ENCODE data around the gene POGLUT3.

POGLUT3 gene

DNA sequence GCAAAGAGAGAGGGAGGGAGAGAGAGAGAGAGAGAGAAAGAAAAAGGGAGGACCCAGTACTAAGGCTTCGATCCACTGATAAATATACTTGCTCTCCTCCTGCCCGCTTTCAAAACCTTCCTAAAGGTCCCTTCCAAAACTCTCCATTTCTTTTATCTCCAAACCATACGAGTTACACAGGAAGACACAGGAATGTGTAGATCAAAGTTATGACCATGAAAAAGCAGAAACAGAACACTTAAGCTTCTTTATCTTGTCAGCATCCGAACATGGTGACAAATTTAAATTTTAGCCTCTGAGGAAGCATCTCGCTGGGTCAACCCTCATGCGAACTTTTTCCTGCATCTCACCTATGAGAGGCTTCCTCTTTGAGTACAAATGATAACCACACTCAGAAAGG is 29.2 kb upstream of the POGLUT3 start:
- TF ChIP-seq ISL1 (CRISPR knock-in tag; IDR thresholded peaks at IDR 0.05), result no peak
- ATAC-seq, result no peak

DNA sequence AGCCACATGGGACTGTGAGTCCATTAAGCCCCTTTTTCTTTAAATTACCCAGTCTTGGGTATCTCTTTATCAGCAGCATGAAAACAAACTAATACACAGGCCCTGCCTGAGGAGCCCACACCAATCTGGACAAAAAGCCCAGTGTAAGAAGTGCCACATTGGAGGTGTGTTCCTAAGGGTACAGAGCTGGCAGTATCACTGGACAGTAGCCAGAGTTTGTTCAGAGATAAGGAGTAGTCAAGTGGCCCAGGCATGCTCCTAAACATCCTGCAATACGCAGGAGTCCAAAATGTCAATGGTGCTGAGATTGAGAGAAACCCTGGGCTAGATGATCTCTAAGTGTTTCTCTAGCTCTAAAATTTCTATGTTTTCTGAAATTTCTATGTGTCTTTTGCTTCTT is 27.0 kb upstream of the POGLUT3 start:
- TF ChIP-seq ZFP3 (CRISPR knock-in tag; IDR thresholded peaks at IDR 0.05) (no peak), ISL1 (CRISPR knock-in tag; IDR thresholded peaks at IDR 0.05) (no peak), PPARA (CRISPR knock-in tag; IDR thresholded peaks at IDR 0.05; ENCODE audit: borderline replicate concordance) (no peak), ZNF70 (CRISPR knock-in tag; IDR thresholded peaks at IDR 0.05) (no peak)
- TF ChIP-seq, protein P1, sequence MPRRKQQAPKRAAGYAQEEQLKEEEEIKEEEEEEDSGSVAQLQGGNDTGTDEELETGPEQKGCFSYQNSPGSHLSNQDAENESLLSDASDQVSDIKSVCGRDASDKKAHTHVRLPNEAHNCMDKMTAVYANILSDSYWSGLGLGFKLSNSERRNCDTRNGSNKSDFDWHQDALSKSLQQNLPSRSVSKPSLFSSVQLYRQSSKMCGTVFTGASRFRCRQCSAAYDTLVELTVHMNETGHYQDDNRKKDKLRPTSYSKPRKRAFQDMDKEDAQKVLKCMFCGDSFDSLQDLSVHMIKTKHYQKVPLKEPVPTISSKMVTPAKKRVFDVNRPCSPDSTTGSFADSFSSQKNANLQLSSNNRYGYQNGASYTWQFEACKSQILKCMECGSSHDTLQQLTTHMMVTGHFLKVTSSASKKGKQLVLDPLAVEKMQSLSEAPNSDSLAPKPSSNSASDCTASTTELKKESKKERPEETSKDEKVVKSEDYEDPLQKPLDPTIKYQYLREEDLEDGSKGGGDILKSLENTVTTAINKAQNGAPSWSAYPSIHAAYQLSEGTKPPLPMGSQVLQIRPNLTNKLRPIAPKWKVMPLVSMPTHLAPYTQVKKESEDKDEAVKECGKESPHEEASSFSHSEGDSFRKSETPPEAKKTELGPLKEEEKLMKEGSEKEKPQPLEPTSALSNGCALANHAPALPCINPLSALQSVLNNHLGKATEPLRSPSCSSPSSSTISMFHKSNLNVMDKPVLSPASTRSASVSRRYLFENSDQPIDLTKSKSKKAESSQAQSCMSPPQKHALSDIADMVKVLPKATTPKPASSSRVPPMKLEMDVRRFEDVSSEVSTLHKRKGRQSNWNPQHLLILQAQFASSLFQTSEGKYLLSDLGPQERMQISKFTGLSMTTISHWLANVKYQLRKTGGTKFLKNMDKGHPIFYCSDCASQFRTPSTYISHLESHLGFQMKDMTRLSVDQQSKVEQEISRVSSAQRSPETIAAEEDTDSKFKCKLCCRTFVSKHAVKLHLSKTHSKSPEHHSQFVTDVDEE (CRISPR knock-in tag; IDR thresholded peaks at IDR 0.05), result no peak
- TF ChIP-seq, protein P2, sequence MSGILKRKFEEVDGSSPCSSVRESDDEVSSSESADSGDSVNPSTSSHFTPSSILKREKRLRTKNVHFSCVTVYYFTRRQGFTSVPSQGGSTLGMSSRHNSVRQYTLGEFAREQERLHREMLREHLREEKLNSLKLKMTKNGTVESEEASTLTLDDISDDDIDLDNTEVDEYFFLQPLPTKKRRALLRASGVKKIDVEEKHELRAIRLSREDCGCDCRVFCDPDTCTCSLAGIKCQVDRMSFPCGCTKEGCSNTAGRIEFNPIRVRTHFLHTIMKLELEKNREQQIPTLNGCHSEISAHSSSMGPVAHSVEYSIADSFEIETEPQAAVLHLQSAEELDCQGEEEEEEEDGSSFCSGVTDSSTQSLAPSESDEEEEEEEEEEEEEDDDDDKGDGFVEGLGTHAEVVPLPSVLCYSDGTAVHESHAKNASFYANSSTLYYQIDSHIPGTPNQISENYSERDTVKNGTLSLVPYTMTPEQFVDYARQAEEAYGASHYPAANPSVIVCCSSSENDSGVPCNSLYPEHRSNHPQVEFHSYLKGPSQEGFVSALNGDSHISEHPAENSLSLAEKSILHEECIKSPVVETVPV (CRISPR knock-in tag; IDR thresholded peaks at IDR 0.05), result no peak
- TF ChIP-seq, protein P3, sequence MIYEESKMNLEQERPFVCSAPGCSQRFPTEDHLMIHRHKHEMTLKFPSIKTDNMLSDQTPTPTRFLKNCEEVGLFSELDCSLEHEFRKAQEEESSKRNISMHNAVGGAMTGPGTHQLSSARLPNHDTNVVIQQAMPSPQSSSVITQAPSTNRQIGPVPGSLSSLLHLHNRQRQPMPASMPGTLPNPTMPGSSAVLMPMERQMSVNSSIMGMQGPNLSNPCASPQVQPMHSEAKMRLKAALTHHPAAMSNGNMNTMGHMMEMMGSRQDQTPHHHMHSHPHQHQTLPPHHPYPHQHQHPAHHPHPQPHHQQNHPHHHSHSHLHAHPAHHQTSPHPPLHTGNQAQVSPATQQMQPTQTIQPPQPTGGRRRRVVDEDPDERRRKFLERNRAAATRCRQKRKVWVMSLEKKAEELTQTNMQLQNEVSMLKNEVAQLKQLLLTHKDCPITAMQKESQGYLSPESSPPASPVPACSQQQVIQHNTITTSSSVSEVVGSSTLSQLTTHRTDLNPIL (CRISPR knock-in tag; IDR thresholded peaks at IDR 0.05; ENCODE audit: low read depth), result no peak
- ATAC-seq, result no peak

DNA sequence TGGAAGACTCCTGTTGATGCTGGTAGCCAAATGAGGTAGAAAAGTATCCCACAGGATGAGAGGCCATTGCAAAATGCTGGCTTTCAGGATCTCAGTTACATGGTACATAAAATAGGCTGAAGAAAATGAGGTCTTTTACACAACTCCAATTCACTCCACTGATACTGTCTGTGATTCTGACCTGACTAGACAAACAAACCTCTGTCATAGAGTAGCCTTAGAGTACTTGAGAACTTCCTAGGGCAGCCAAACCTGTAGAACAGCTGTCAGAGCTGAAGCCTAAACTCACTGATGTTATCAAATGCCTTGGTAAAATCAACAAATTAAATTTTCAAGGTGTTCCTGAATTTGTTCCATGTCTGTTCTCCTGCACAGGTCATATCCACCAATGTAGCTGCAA is 26.2 kb upstream of the POGLUT3 start:
- no peak for ATAC-seq
- TF ChIP-seq ARNTL (CRISPR knock-in tag; IDR thresholded peaks at IDR 0.05; ENCODE audit: borderline replicate concordance, low read depth) (no peak), TOX (CRISPR knock-in tag; IDR thresholded peaks at IDR 0.05; ENCODE audit: borderline replicate concordance) (no peak), OSR1 (CRISPR knock-in tag; IDR thresholded peaks at IDR 0.05) (no peak), GLIS3 (CRISPR knock-in tag; IDR thresholded peaks at IDR 0.05) (no peak), CSDC2 (CRISPR knock-in tag; IDR thresholded peaks at IDR 0.05) (no peak), ZNF70 (CRISPR knock-in tag; IDR thresholded peaks at IDR 0.05) (no peak)
- TF ChIP-seq, protein P4, sequence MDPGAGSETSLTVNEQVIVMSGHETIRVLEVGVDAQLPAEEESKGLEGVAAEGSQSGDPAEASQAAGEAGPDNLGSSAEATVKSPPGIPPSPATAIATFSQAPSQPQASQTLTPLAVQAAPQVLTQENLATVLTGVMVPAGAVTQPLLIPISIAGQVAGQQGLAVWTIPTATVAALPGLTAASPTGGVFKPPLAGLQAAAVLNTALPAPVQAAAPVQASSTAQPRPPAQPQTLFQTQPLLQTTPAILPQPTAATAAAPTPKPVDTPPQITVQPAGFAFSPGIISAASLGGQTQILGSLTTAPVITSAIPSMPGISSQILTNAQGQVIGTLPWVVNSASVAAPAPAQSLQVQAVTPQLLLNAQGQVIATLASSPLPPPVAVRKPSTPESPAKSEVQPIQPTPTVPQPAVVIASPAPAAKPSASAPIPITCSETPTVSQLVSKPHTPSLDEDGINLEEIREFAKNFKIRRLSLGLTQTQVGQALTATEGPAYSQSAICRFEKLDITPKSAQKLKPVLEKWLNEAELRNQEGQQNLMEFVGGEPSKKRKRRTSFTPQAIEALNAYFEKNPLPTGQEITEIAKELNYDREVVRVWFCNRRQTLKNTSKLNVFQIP (CRISPR knock-in tag; IDR thresholded peaks at IDR 0.05; ENCODE audit: borderline replicate concordance, low read depth), result no peak
- TF ChIP-seq, protein P1 (CRISPR knock-in tag; IDR thresholded peaks at IDR 0.05), result no peak

DNA sequence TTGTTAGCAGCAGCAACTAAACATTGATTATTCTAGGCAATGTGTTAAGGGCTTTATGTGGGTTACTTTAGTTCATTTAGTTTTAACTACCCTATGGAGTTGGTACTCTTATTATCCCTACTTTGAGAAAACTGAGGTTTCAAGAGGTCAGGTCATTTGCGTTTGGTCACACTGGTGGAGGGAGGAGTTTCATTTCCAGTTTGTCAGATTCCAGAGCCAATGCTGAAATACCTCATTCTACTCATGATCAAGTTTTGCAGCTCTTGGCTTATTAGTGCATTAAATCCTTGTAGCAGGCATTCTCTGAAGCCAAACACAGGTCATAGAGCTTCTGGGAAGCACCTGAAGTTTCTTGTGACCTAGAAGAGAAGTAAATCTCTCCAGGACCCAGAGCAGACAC is 24.1 kb upstream of the POGLUT3 start:
- ATAC-seq, result no peak
- TF ChIP-seq CSDC2 (CRISPR knock-in tag; IDR thresholded peaks at IDR 0.05), result no peak
- no peak for TF ChIP-seq ZNF8 (CRISPR knock-in tag; IDR thresholded peaks at IDR 0.05)
- no peak for TF ChIP-seq GLIS3 (CRISPR knock-in tag; IDR thresholded peaks at IDR 0.05)
- TF ChIP-seq, protein P1 (CRISPR knock-in tag; IDR thresholded peaks at IDR 0.05), result no peak
- TF ChIP-seq ZNF70 (CRISPR knock-in tag; IDR thresholded peaks at IDR 0.05), result no peak
- no peak for TF ChIP-seq ZFP3 (CRISPR knock-in tag; IDR thresholded peaks at IDR 0.05)
- TF ChIP-seq TOX (CRISPR knock-in tag; IDR thresholded peaks at IDR 0.05; ENCODE audit: borderline replicate concordance), result no peak
- TF ChIP-seq BACH2 (CRISPR knock-in tag; IDR thresholded peaks at IDR 0.05; ENCODE audit: borderline replicate concordance), result no peak
- TF ChIP-seq RARB (CRISPR knock-in tag; IDR thresholded peaks at IDR 0.05), result no peak
- TF ChIP-seq, protein P5, sequence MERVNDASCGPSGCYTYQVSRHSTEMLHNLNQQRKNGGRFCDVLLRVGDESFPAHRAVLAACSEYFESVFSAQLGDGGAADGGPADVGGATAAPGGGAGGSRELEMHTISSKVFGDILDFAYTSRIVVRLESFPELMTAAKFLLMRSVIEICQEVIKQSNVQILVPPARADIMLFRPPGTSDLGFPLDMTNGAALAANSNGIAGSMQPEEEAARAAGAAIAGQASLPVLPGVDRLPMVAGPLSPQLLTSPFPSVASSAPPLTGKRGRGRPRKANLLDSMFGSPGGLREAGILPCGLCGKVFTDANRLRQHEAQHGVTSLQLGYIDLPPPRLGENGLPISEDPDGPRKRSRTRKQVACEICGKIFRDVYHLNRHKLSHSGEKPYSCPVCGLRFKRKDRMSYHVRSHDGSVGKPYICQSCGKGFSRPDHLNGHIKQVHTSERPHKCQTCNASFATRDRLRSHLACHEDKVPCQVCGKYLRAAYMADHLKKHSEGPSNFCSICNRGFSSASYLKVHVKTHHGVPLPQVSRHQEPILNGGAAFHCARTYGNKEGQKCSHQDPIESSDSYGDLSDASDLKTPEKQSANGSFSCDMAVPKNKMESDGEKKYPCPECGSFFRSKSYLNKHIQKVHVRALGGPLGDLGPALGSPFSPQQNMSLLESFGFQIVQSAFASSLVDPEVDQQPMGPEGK (CRISPR knock-in tag; IDR thresholded peaks at IDR 0.05; ENCODE audit: borderline replicate concordance), result no peak
- TF ChIP-seq PPARA (CRISPR knock-in tag; IDR thresholded peaks at IDR 0.05; ENCODE audit: borderline replicate concordance), result no peak
- TF ChIP-seq SNAI2 (CRISPR knock-in tag; IDR thresholded peaks at IDR 0.05), result no peak
- TF ChIP-seq ZNF565 (CRISPR knock-in tag; conservative IDR thresholded peaks at IDR 0.05; ENCODE audit: low read depth), result no peak
